GM12801 (cell line): ENCODE measurements around the gene UTY.

Experiments
- CTCF ChIP-seq: IDR thresholded peaks from one replicate; pipeline ENCODE4 v1.5.1; 2011; ENCODE audit warnings: control low read depth; ENCODE audit not compliant: insufficient read length; ENCODE audit errors: extremely low read depth

Gene UTY

GRCh38 chrY:13243716-13244115 is 236.1 kb downstream of the UTY start:
- TF ChIP-seq CTCF = no peak

- TF ChIP-seq CTCF = no peak
Observed at GRCh38 chrY:13233901-13234300, 245.9 kb downstream of the UTY start.

GRCh38 chrY:13233118-13233517 is 246.7 kb downstream of the UTY start:
- TF ChIP-seq CTCF = no peak

- TF ChIP-seq CTCF = no peak
Observed at GRCh38 chrY:13227354-13227953, 252.4 kb downstream of the UTY start.

GRCh38 chrY:13210961-13211646 is 268.7 kb downstream of the UTY start:
- TF ChIP-seq CTCF = no peak

GRCh38 chrY:13205214-13205613 is 274.6 kb downstream of the UTY start:
- no peak for TF ChIP-seq CTCF
